OCI-LY3 (cell line): ENCODE measurements around the gene NANOG.
"Not testable (repeated sequence)": the region's sequence is repeated elsewhere in the genome, so short reads cannot be mapped to it uniquely, and the experiment has no call there.

Experiments
- H2AFZ ChIP-seq: fragments of 200-600, 300-600 bp; shearing (Covaris generic); 2 replicates; pipeline ENCODE4 v1.6.0; 2014; ENCODE audit warnings: antibody characterized with exemption, low read depth, low read length
- H3K27ac ChIP-seq: fragments of 200-600, 300-600 bp; sonication (generic); 2 replicates; pipeline ENCODE4 v1.5.1; 2014; ENCODE audit warnings: mild to moderate bottlenecking, low read length, moderate library complexity, mixed read lengths
- H3K27me3 ChIP-seq: fragments of 200-600, 300-600 bp; sonication (generic); 2 replicates; pipeline ENCODE4 v1.6.1; 2014; ENCODE audit warnings: low read depth, low read length, mixed read lengths
- H3K36me3 ChIP-seq: fragments of 200-600, 300-600 bp; sonication (generic); replicated peaks from 2 replicates; pipeline ENCODE3; 2014; ENCODE audit warnings: low read depth, low read length, mixed read lengths
- H3K4me1 ChIP-seq: fragments of 300-600, 200-600 bp; sonication (generic); 2 replicates; pipeline ENCODE4 v1.6.1; 2014; ENCODE audit warnings: low read length, mixed read lengths
- H3K4me2 ChIP-seq: fragments of 200-600, 300-600 bp; sonication (generic); 2 replicates; pipeline ENCODE4 v1.6.1; 2014; ENCODE audit warnings: low read length, mixed read lengths
- H3K4me3 ChIP-seq: fragments of 300-600, 200-600 bp; sonication (generic); 2 replicates; pipeline ENCODE4 v1.5.1; 2014; ENCODE audit warnings: antibody characterized with exemption, mild to moderate bottlenecking, low read length, moderate library complexity
- H3K79me2 ChIP-seq: fragments of 300-600, 200-600 bp; shearing (Covaris generic); 2 replicates; pipeline ENCODE4 v1.6.1; 2014; ENCODE audit warnings: mild to moderate bottlenecking, low read length, mixed read lengths
- H3K9ac ChIP-seq: fragments of 300-600, 200-600 bp; shearing (Covaris generic); 2 replicates; pipeline ENCODE4 v1.6.0; 2014; ENCODE audit warnings: mild to moderate bottlenecking, low read length, moderate library complexity
- H3K9me3 ChIP-seq: fragments of 200-600, 300-600 bp; shearing (Covaris generic); 2 replicates; pipeline ENCODE4 v1.6.1; 2014; ENCODE audit warnings: low read length, mixed read lengths; ENCODE audit not compliant: insufficient read depth
- H4K20me1 ChIP-seq: fragments of 200-600, 300-600 bp; sonication (generic); 2 replicates; pipeline ENCODE4 v1.6.1; 2016; ENCODE audit warnings: low read length, mixed read lengths; ENCODE audit not compliant: insufficient read depth
- CTCF ChIP-seq: fragments of 200-600, 300-600 bp; sonication (generic); IDR thresholded peaks from 2 replicates; pipeline ENCODE4 v1.5.1; 2014; ENCODE audit warnings: antibody characterized with exemption, low read length, low read depth
- EZH2phosphoT487 ChIP-seq: fragments of 200-600 bp; shearing (Covaris generic); IDR thresholded peaks from 2 replicates; pipeline ENCODE4 v1.6.1; 2018; ENCODE audit warnings: antibody characterized with exemption, mixed run types, low read depth

The NANOG gene

GRCh38 chr12:7835116-7835515 lies 45.9 kb downstream of the NANOG start:
- Histone ChIP-seq H3K36me3 (no peaks in the 10 kb centered on the region), H3K27ac (no peak overlapping the region), H3K4me2 (no peak overlapping the region), H3K27me3 (no peaks in the 10 kb centered on the region), H4K20me1 (no peaks in the 10 kb centered on the region), H2AFZ (no peak overlapping the region), H3K9me3 (no peaks in the 10 kb centered on the region), H3K79me2 (no peaks in the 10 kb centered on the region), H3K9ac (no peak overlapping the region), H3K4me3 (no peak overlapping the region), H3K4me1 (no peaks in the 10 kb centered on the region)
- no peak for TF ChIP-seq CTCF
- no peak for TF ChIP-seq EZH2phosphoT487

GRCh38 chr12:7835766-7836165 lies 46.6 kb downstream of the NANOG start:
- Histone ChIP-seq H3K4me2 (no peak overlapping the region), H3K27me3 (no peaks in the 10 kb centered on the region), H3K4me3 (no peak overlapping the region), H3K9ac (no peak overlapping the region), H4K20me1 (no peaks in the 10 kb centered on the region), H3K9me3 (no peaks in the 10 kb centered on the region), H3K79me2 (no peaks in the 10 kb centered on the region), H3K36me3 (no peaks in the 10 kb centered on the region), H2AFZ (no peak overlapping the region), H3K27ac (no peak overlapping the region), H3K4me1 (no peaks in the 10 kb centered on the region)
- TF ChIP-seq CTCF, result no peak
- no peak for TF ChIP-seq EZH2phosphoT487

- Histone ChIP-seq H2AFZ (no peak overlapping the region), H3K4me2 (no peak overlapping the region), H3K9me3 (no peaks in the 10 kb centered on the region), H3K9ac (no peak overlapping the region), H3K4me1 (no peaks in the 10 kb centered on the region), H3K27me3 (no peaks in the 10 kb centered on the region), H3K27ac (no peak overlapping the region), H3K36me3 (no peaks in the 10 kb centered on the region), H4K20me1 (no peaks in the 10 kb centered on the region), H3K79me2 (no peaks in the 10 kb centered on the region), H3K4me3 (no peak overlapping the region)
- TF ChIP-seq CTCF, result no peak
- no peak for TF ChIP-seq EZH2phosphoT487
These were observed 48.2 kb downstream of the NANOG start for GRCh38 chr12:7837366-7837765.

GRCh38 chr12:7839226-7839625 lies 50.0 kb downstream of the NANOG start:
- H3K79me2 ChIP-seq, H3K27me3 ChIP-seq, H3K4me3 ChIP-seq, H3K4me2 ChIP-seq, H3K36me3 ChIP-seq, H3K27ac ChIP-seq, H3K9me3 ChIP-seq, H4K20me1 ChIP-seq, H2AFZ ChIP-seq, H3K9ac ChIP-seq, H3K4me1 ChIP-seq: not testable (repeated sequence)

- not testable (repeated sequence) for H4K20me1 ChIP-seq, H3K4me1 ChIP-seq, H3K27ac ChIP-seq, H3K4me3 ChIP-seq, H3K9ac ChIP-seq, H3K9me3 ChIP-seq, H3K36me3 ChIP-seq, H2AFZ ChIP-seq, H3K27me3 ChIP-seq, H3K79me2 ChIP-seq, H3K4me2 ChIP-seq
These were observed 50.6 kb downstream of the NANOG start for GRCh38 chr12:7839848-7840247.

- H3K36me3 ChIP-seq, H4K20me1 ChIP-seq, H2AFZ ChIP-seq, H3K9me3 ChIP-seq, H3K4me1 ChIP-seq, H3K9ac ChIP-seq, H3K27me3 ChIP-seq, H3K27ac ChIP-seq, H3K79me2 ChIP-seq, H3K4me3 ChIP-seq, H3K4me2 ChIP-seq: not testable (repeated sequence)
These were observed 53.2 kb downstream of the NANOG start for GRCh38 chr12:7842444-7842843.

- not testable (repeated sequence) for H3K27me3 ChIP-seq, H3K9ac ChIP-seq, H3K9me3 ChIP-seq, H3K4me3 ChIP-seq, H4K20me1 ChIP-seq, H3K4me2 ChIP-seq, H3K36me3 ChIP-seq, H3K79me2 ChIP-seq, H3K4me1 ChIP-seq, H3K27ac ChIP-seq, H2AFZ ChIP-seq
These were observed 53.9 kb downstream of the NANOG start for GRCh38 chr12:7843149-7843548.

- H3K4me2 ChIP-seq, H3K4me1 ChIP-seq, H3K27ac ChIP-seq, H4K20me1 ChIP-seq, H3K9me3 ChIP-seq, H3K36me3 ChIP-seq, H3K4me3 ChIP-seq, H2AFZ ChIP-seq, H3K27me3 ChIP-seq, H3K9ac ChIP-seq, H3K79me2 ChIP-seq: not testable (repeated sequence)
These were observed 54.4 kb downstream of the NANOG start for GRCh38 chr12:7843583-7843982.
